ENCODE results near the gene PPP1R26. TPM values are rescaled to one million over a fixed set of nuclear protein-coding genes. Genes with fewer than 3 reads are reported as not detected.

Gene PPP1R26
- total and polyA plus RNA-seq, 4 donors = 16.1 to 37.8 (median 28.4) TPM

- Histone ChIP-seq H3K27ac (ENCODE audit: low read depth, low read length) (no peak within 1 kb of the TSS), H3K9me3 (ENCODE audit: control insufficient read depth, insufficient read depth, low read length) (peaks cover 1% of the 10 kb centered on the region), H3K4me3 (ENCODE audit: low read depth, low read length) (no peak within 1 kb of the TSS), H3K36me3 (ENCODE audit: control insufficient read depth, insufficient read depth, low read length) (no peaks in the 10 kb centered on the region), H3K27me3 (ENCODE audit: control insufficient read depth, insufficient read depth, low read length) (no peaks in the 10 kb centered on the region), H3K4me1 (ENCODE audit: control insufficient read depth, insufficient read depth, low read length) (no peaks in the 10 kb centered on the region)
- no peak for DNase-seq (ENCODE audit: low read depth in 4 of 6, low spot score in 6 of 6)
- WGBS (ENCODE audit: insufficient coverage) = 83% methylated on average over 16 of the region's 18 CpGs
Measured at GRCh38 chr9:135520916-135521607, 41.5 kb downstream of the PPP1R26 start, which contains the start of gene LCN1. LCN1 (plus strand) TSS chr9:135521440; CDS start chr9:135521498, 58 bp downstream.

DNA sequence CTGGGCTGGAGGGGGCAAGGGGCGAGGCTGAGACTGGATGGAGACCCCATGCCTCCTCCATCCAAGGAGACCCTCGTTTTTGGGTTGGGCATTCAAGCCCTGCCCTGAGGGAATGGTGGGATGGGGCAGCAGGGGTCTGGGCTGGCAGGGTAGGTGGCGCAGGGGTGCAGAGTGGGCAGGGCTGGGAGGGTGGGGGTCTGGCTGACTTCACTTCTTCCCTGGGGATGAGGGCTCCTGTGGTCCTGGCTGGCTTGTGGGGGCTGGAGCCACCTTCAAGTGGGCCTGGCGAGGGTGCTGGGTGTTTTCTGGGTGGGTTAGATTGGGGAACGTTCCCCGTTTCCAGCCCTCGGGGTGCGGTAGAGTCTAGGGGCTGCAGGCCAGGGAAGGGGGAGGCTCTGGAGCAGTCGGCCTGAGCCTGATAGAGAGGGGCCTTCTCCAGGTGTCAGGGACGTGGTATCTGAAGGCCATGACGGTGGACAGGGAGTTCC is 42.1 kb downstream of the PPP1R26 start:
- DNase-seq (ENCODE audit: low read depth in 4 of 6, low spot score in 6 of 6) = no peak
- no peaks in the 10 kb centered on the region for H3K27me3 ChIP-seq (ENCODE audit: control insufficient read depth, insufficient read depth, low read length)
- 94% methylated on average over 7 of the region's 11 CpGs for WGBS (ENCODE audit: insufficient coverage)

GRCh38 chr9:135522137-135522877 is 42.7 kb downstream of the PPP1R26 start:
- H3K27me3 ChIP-seq (ENCODE audit: control insufficient read depth, insufficient read depth, low read length) = no peaks in the 10 kb centered on the region
- no peaks in the 10 kb centered on the region for H3K36me3 ChIP-seq (ENCODE audit: control insufficient read depth, insufficient read depth, low read length)
- no peaks in the 10 kb centered on the region for H3K4me1 ChIP-seq (ENCODE audit: control insufficient read depth, insufficient read depth, low read length)
- 73% methylated on average over 13 of the region's 16 CpGs for WGBS (ENCODE audit: insufficient coverage)
- H3K27ac ChIP-seq (ENCODE audit: low read depth, low read length) = no peak overlapping the region
- H3K4me3 ChIP-seq (ENCODE audit: low read depth, low read length) = no peak overlapping the region
- DNase-seq (ENCODE audit: low read depth in 4 of 6, low spot score in 6 of 6) = no peak
- peaks cover 1% of the 10 kb centered on the region for H3K9me3 ChIP-seq (ENCODE audit: control insufficient read depth, insufficient read depth, low read length)

More for the DNA sequence above, 42.1 kb downstream of the PPP1R26 start:
- Histone ChIP-seq H3K4me3 (ENCODE audit: low read depth, low read length) (no peak overlapping the region), H3K36me3 (ENCODE audit: control insufficient read depth, insufficient read depth, low read length) (no peaks in the 10 kb centered on the region), H3K4me1 (ENCODE audit: control insufficient read depth, insufficient read depth, low read length) (no peaks in the 10 kb centered on the region), H3K27ac (ENCODE audit: low read depth, low read length) (no peak overlapping the region), H3K9me3 (ENCODE audit: control insufficient read depth, insufficient read depth, low read length) (peaks cover 1% of the 10 kb centered on the region)

DNA sequence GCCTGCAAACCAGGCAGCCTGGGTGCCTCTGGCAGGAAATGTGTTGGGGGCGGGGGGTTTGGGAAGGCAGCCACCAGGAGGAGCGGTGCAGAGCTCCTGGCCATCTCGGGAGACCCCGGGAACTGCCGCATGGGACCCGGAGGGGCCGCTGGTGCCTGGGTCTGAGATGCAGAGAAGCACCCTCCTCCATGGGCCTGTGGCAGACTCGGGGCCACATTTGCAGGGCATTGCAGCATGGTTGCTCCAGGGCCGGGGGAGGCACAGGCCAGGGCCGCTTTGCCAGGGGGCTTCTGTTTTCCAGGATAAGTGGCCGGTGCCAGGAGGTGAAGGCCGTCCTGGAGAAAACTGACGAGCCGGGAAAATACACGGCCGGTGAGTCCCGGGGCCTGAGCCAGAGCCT is 43.3 kb downstream of the PPP1R26 start:
- Histone ChIP-seq H3K36me3 (ENCODE audit: control insufficient read depth, insufficient read depth, low read length) (no peaks in the 10 kb centered on the region), H3K27me3 (ENCODE audit: control insufficient read depth, insufficient read depth, low read length) (no peaks in the 10 kb centered on the region), H3K27ac (ENCODE audit: low read depth, low read length) (no peak overlapping the region), H3K9me3 (ENCODE audit: control insufficient read depth, insufficient read depth, low read length) (peaks cover 1% of the 10 kb centered on the region), H3K4me3 (ENCODE audit: low read depth, low read length) (no peak overlapping the region), H3K4me1 (ENCODE audit: control insufficient read depth, insufficient read depth, low read length) (no peaks in the 10 kb centered on the region)
- DNase-seq (ENCODE audit: low read depth in 4 of 6, low spot score in 6 of 6) = no peak
- 72% methylated on average over 17 of the region's 17 CpGs for WGBS (ENCODE audit: insufficient coverage)

DNA sequence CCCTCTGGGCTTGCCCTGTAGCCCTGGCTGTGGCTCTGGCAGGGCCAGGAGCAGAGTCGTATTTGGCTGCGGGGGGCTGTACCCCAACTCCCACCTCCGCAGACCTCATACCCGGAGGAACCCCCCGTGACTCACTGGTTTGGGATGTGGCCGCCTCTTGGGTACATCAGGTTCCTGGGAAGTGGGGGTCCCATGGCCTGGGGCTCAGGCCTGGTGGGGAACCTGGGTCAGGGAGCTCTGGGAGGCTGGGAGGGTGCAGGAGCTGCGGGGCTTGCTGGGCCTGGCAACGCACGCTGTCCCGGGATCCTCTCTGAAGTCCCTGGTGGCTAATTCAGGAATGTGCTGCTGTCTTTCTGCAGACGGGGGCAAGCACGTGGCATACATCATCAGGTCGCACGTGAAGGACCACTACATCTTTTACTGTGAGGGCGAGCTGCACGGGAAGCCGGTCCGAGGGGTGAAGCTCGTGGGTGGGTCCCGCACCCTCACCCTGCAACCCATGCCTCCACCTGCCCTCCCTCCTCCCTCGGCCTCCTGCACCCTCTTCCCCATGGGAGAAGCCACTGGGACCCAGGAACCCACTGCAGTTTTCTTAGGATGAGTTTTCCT is 44.0 kb downstream of the PPP1R26 start:
- H3K27ac ChIP-seq (ENCODE audit: low read depth, low read length) = no peak overlapping the region
- no peak for DNase-seq (ENCODE audit: low read depth in 4 of 6, low spot score in 6 of 6)
- H3K36me3 ChIP-seq (ENCODE audit: control insufficient read depth, insufficient read depth, low read length) = no peaks in the 10 kb centered on the region
- H3K4me3 ChIP-seq (ENCODE audit: low read depth, low read length) = no peak overlapping the region
- peaks cover 1% of the 10 kb centered on the region for H3K9me3 ChIP-seq (ENCODE audit: control insufficient read depth, insufficient read depth, low read length)
- 80% methylated on average over 21 of the region's 21 CpGs for WGBS (ENCODE audit: insufficient coverage)
- no peaks in the 10 kb centered on the region for H3K27me3 ChIP-seq (ENCODE audit: control insufficient read depth, insufficient read depth, low read length)
- no peaks in the 10 kb centered on the region for H3K4me1 ChIP-seq (ENCODE audit: control insufficient read depth, insufficient read depth, low read length)

- Histone ChIP-seq H3K36me3 (ENCODE audit: control insufficient read depth, insufficient read depth, low read length) (no peaks in the 10 kb centered on the region), H3K4me1 (ENCODE audit: control insufficient read depth, insufficient read depth, low read length) (no peaks in the 10 kb centered on the region), H3K27ac (ENCODE audit: low read depth, low read length) (no peak overlapping the region), H3K4me3 (ENCODE audit: low read depth, low read length) (no peak overlapping the region), H3K9me3 (ENCODE audit: control insufficient read depth, insufficient read depth, low read length) (peaks cover under 1% of the 10 kb centered on the region), H3K27me3 (ENCODE audit: control insufficient read depth, insufficient read depth, low read length) (no peaks in the 10 kb centered on the region)
- WGBS (ENCODE audit: insufficient coverage) = 75% methylated on average over 27 of the region's 27 CpGs
- no peak for DNase-seq (ENCODE audit: low read depth in 4 of 6, low spot score in 6 of 6)
Measured at GRCh38 chr9:135524130-135524861, 44.7 kb downstream of the PPP1R26 start.

- Histone ChIP-seq H3K9me3 (ENCODE audit: control insufficient read depth, insufficient read depth, low read length) (no peaks in the 10 kb centered on the region), H3K27me3 (ENCODE audit: control insufficient read depth, insufficient read depth, low read length) (no peaks in the 10 kb centered on the region), H3K4me3 (ENCODE audit: low read depth, low read length) (no peak overlapping the region), H3K27ac (ENCODE audit: low read depth, low read length) (no peak overlapping the region), H3K4me1 (ENCODE audit: control insufficient read depth, insufficient read depth, low read length) (no peaks in the 10 kb centered on the region), H3K36me3 (ENCODE audit: control insufficient read depth, insufficient read depth, low read length) (no peaks in the 10 kb centered on the region)
- WGBS (ENCODE audit: insufficient coverage) = 85% methylated on average over 23 of the region's 31 CpGs
- DNase-seq (ENCODE audit: low read depth in 4 of 6, low spot score in 6 of 6) = no peak
Measured at GRCh38 chr9:135525241-135526088, 45.9 kb downstream of the PPP1R26 start.

GRCh38 chr9:135526089-135526729 is 46.6 kb downstream of the PPP1R26 start:
- Histone ChIP-seq H3K9me3 (ENCODE audit: control insufficient read depth, insufficient read depth, low read length) (no peaks in the 10 kb centered on the region), H3K27me3 (ENCODE audit: control insufficient read depth, insufficient read depth, low read length) (no peaks in the 10 kb centered on the region), H3K4me3 (ENCODE audit: low read depth, low read length) (no peak overlapping the region), H3K4me1 (ENCODE audit: control insufficient read depth, insufficient read depth, low read length) (no peaks in the 10 kb centered on the region), H3K27ac (ENCODE audit: low read depth, low read length) (no peak overlapping the region), H3K36me3 (ENCODE audit: control insufficient read depth, insufficient read depth, low read length) (no peaks in the 10 kb centered on the region)
- WGBS (ENCODE audit: insufficient coverage) = 89% methylated on average over 3 of the region's 11 CpGs
- DNase-seq (ENCODE audit: low read depth in 4 of 6, low spot score in 6 of 6) = no peak
